ENCODE results near the gene RPP14.
"Not testable (repeated sequence)": the region's sequence is repeated elsewhere in the genome, so short reads cannot be mapped to it uniquely, and the experiment has no call there.

RPP14 gene

DNA sequence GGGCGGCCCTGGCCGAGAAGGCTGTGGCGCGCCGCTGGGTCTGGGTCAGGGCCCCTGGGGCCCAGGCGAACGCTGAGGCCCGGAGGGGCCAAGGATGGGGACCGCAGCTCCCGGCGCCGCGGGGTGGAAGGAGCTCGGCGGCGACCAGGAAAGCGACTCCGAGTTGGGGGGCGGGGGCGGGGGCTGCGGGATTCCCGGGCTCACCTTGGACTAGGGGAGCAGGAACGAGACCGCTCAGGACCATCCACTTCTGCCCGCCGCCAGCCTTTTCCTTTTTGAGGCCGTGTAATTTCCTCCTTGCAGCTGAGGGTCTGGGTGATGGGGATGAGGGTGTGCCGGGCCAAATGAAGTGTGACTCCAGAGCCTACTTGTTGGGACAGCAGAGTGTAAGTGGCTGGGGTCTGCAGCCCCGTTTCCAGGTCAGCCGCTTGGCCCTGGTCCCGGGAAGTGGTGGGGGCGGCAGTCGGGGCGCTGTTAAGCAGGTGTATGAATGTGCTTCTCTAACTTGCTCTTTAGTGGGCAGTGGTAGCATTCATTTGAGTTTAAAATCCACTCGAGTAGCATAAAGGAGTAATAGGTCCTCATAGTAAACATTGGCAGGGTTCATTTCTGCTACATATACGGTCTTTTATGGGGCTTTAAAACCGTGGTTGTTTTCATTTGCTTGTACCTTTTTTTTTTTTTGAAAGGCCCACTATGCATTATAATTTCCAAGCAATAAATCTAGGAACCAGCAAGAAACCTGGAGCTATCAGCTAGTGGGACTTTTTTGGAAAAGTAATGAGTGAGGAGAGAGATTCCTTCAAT is 27.4 kb downstream of the RPP14 start:
- DNase-seq = peak; percentile 73

DNA sequence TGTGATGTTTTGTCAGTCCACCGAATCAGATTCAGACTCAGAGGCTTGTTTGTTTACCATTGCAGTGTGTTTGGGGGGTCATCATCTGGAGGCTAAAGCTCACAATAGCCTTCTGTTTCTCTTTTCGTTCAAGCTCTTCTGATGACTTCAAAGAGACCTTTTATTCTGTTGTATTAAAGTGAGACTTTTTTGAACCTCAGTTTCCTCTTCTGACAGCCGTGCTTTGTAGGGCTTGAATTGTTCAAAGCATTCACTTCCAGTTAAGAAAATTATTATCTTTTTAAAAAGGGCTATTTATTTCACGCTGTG is 27.9 kb downstream of the RPP14 start:
- DNase-seq = no peak

DNA sequence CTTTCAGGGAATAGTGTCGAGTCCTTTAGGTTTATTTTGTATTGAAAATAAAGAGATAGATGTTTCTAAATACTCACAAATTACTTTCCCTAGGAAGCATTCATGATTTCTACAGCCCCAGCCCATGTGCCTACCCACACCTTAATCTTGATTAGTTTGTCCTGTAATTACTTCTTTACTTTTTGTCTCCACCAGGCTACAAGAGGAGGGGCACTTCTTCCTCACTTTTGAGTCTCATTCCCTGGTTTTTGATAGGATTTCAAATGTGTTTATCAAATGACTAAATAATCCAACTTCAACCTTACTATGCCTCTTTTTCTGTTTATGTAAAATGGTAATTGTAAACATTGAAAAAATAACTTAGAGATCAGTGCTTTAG is 28.4 kb downstream of the RPP14 start:
- no peak for DNase-seq

DNA sequence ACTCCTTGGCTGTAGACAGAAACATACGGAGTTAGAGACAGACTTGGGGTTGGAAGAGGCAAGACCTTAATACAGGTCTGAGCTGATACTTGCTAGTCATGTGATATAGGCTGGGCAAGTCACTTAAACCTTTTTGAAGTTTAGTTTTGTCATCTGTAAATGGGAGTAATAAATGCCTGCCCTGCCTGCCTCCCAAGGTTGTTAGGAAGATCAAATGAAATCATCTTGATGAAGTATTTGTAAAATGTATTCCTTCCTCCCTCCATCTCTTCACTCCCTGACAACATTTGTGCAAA is 29.6 kb downstream of the RPP14 start:
- DNase-seq = no peak

DNA sequence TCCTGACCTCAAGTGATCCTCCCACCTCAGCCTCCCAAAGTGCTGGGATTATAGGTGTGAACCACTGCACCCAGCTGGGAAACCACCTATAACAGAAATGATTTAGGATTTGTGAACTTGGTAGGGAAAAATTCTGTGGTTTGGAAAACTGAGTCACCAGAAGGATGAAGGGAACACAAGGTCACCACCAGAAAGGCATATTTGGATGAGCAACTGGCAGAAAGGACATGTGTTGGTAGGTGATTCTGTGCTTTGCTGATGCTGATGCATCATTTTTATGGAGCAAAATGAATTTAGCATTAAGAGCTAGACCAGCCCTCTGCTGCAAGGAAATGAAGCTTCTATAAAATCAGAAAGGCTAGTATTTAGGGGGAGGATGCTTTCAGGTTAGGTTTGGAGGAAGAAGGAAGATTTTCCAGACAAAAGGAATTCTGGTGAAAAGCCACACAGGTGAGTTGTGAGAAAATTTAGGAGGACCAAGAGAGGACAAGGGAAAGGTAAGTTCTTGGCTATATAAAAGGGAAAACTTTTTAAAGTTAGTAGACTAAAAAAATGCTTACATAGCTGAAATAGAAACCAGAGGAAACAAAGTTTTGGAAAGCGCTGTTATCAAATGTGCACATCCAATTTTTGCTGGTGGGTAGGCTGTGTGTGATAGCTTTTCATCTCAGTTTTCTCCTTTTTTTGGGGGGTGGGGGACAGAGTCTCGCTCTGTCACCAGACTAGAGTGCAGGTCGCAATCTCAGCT is 30.3 kb downstream of the RPP14 start:
- DNase-seq = no peak

DNA sequence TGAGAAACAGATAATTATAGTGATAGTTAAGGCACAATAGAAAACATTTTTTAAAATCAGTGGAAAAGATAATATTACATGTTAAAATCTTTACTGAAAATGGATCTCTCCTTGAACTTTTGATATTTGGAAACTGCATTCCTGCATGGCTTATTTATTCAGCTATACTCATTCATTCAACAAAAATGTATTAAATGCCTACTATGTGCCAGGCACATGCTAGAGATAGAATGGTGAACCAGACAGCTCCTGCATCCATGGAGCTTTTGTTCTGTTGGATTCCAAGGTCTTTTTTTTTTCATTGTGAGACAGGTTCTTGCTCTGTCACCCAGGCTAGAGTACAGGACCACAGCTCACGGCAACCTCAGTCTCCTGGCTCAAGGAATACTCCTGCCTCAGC is 31.1 kb downstream of the RPP14 start:
- no peak for DNase-seq

DNA sequence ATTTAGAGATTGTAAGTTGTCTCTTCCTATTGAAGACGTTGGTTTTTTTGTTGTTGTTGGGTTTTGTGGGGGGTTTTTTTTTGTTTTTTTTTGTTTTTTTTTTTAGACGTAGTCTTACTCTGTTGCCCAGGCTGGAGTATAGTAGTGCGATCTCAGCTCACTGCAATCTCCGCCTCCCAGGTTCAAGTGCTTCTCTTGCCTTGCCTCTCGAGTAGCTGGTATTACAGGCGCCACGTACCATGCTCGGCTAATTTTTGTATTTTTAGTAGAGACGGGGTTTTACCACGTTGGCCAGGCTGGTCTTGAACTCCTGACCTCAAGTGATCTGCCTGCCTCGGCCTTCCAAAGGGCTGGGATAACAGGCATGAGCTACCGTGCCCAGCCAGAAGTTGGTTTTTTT is 33.1 kb downstream of the RPP14 start:
- DNase-seq = not testable (repeated sequence)

DNA sequence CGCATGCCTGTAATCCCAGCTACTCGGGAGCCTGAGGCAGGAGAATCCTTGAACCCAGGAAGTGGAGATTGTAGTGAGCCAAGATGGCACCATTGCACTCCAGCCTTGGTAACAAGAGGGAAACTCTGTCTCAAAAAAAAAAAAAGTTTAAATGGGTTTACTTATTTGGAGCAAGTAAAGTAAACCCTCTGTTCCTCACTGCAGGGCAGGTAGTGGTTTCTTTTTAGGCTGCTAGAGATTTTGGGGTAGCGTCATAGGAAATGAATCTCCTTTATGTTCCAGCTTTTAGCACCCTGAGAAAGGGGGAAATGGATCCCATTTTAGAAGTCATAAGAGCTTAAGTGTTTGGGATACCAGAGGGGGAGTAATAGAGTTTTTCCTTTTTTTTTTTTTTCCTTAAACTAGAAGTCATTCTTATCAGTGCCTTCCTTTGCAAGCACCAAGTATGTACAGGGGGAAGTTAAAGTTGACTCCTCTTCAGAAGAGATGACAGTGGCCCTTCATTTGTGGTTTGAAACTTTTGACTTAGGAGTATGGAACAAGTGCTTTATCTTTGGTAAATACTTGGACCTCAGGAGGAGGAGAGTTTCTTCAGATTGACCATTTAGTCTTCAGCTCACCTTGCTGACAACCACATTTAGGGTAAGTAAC is 34.7 kb downstream of the RPP14 start:
- no peak for DNase-seq

DNA sequence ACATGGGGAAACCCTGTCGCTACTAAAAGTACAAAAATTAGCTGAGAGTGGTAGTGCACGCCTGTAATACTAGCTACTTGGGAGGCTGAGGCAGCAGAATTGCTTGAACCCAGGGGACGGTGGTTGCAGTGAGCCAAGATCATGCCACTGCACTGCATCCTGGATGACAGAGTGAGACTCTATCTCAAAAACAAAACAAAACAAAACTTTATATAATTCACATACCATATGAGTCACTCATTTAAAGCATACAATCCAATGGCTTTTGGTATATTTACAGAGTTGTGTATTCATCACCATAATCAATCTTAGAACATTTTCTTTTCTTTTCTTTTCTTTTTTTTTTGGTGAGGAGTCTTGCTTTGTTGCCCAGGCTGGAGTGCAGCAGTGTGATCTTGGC is 35.3 kb downstream of the RPP14 start:
- no peak for DNase-seq

DNA sequence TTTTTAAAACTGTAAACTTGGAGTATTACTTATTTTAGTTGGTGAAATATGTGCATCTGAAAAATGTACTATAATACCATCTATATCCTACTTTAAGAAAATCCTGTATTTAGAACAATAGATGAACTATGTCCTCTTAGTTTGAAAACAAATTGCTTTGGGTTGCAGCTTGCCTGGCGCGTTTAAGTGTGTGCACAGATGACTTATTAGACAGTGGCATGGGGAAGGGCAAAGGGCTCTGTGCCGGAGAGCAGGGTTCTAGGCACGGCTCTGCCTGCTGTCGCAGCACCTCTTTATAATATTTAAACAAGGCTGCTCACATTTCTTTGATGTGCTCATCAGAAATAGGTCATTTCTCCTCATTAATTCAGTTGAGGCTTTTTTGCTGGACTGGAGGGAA is 36.6 kb downstream of the RPP14 start:
- DNase-seq = no peak

DNA sequence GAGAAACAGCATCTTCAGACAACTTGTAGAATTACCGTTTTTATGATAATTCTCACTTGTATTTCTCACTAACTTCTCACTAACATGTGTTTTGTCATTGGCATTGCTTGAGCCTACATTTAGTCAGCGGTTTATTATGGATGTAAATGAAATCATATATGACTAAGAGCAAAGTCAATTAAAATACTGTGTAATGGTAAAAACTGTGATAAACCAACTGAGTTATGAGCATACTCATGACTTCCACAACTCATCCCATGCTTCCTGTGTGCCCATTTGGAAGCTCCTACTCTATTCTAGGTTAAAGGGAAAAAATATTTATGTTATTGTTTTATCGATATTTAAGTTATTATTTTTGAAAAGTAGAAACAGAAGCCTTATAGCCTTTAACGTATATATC is 39.4 kb downstream of the RPP14 start:
- DNase-seq = no peak

DNA sequence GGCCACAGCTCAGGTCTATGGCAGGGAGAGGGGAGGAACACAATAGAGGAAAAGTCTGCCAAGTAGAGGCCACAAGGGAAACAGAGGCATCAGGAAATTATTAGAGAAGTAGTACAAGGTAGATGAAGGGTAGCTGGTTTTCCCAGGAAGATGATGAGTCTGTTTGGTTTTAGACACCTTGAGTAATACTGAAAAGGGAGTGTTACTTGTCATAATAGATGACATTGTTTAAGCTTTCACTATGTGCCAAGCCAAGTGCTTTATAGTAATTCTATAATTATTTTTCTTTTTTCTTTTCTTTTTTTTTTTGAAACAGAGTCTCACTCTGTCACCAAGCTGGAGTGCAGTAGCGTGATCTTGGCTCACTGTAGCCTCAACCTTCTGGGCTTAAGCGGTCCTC is 40.3 kb downstream of the RPP14 start:
- no peak for DNase-seq

DNA sequence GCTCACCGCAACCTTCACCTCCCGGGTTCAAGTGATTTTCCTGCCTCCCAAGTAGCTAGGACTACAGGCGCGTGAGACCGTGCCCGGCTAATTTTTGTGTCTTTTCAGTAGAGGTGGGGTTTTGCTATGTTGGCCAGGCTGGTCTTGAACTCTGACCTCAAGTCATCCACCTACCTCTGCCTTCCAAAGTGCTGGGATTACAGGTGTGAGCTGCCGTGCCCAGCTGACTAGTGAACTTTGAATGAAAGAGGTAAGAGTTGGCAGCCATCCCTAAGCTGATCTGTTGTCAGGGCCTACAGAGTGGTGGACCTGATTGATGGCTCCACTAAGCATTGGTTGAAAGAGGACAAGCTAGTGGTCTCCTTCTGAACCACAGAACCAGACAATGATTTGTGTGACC is 41.9 kb downstream of the RPP14 start:
- no peak for DNase-seq

DNA sequence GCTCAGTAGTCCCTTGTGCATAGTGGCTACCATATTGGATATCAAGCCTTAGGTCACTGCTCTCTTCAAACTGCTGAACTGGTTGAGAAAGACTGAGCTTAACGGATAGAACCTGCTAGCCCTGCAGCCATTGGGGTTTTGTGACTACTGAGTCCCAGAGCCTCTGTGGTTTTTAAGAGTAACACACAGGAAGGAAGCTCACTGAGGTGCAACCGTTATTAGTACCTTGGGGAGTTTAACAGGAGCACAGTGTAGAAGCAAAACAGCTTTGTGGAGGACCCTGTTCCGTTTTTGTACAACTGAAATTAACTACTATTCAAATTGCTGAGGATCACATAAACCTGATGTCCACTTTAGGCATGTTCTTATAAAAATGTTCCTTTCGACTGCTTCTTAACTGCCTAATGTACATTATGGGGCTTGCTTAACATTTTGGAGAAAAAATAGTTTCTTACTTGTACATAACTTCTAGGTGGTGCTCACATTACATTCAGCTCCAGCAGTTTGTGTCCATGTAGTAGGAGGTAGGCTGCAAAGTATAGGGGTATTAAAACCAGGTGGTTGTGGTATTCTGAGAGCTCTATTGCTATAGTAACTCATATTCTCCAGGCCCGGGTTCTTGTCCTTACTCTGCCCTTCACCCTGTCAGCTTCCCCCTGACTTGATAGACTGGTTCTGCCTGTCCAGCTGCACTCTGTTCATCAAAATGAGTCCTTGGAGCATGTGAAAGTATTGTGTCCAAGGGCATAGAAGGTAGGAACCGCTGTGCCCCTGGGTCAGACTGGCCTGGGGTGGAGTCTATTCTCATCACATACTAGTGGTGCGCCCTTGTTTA is 44.0 kb downstream of the RPP14 start:
- DNase-seq = no peak

DNA sequence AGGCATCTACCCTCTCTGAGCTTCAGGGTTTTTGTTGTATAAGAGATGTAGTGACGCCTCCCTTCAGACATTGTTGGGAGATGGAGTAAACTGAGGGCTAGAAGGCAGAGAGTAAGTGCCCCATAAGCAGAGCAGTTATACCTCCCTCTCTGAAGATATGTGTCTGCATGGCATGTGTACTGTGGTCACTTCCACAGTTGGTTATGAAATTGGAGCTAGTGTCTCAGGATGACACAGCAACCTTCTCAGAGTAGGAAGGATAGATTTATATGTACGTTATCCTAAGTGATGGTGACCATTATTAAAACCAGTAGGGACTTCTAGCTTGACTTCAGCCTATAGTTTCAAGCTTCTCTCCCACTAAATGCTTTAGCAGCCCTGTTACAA is 44.6 kb downstream of the RPP14 start:
- DNase-seq = no peak

DNA sequence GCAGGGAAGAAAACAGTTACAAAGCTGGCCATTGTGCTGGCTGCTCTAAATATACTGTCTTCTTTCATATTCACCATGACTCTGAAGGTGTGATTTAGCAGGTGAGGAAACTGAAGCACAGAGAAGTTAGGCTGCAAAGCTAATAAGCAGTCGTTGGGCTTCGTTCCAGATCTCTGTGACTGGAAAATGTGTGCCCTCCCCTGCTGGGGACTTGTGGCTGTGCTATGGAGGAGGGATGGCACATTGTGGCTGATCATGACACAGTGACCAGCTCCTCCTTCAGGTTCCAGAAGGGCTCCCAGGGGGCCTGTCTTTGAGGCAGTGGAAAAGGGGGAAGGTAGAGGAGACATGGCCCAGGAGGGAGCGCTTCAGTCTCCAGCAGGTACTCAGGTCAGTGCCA is 45.9 kb downstream of the RPP14 start:
- DNase-seq = no peak

DNA sequence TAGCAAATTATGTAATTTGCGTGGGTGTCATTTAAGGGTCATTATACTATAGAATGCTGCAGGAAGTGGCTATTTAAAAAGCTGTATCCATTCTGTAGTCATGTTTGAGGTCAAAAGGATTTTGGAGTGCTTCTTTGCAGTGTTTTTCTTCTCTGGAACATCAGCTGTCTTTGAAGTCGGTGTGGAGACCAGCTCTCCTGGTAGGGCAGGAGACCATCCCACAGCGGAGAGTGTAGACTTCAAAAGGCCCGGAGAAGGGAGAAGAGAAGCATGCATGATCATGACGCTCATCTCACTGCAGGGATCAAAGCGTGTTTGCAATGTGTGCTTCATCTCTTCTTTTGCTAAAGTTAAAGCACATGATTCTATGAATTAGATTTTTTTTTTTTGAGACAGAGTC is 46.6 kb downstream of the RPP14 start:
- DNase-seq = no peak

DNA sequence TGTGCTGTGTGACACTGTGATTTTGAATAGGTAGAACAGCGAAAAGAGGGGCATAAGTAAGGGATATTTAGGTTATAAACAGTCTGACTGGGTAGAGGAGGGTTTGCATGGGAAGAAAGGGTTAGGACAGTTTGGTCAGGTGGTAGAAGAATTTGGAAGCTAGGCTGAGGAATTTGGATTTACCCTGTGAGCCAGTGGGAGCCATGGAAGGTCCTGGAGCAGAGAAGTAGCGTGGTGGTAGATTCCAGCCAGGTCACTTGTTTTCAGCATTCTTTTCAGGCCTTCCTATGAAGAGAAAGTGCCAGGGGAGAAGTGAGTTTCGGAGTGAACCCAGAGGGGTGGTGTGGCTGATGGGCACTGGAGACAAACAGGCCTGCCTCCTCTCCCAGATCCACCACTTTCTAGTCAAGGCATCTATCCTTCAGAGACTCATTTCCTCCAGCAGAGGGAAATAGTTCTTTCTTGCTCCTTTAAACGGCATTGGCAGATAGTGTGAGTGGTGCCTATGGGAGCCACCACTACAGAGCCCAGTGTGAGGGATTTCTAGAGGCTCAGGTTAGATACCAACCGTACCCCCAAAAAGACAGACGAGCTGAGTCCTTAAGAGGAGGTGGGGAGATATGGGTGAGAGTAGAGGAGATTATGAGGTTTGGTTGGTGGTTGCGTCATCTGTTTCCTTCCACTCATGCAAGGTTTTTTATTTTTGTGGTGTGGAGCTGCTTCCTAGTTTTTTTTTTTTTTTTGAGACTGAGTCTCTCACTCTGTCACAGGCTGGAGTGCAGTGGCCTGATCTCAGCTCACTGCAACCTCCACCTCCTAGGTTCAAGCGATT is 47.9 kb downstream of the RPP14 start:
- no peak for DNase-seq

DNA sequence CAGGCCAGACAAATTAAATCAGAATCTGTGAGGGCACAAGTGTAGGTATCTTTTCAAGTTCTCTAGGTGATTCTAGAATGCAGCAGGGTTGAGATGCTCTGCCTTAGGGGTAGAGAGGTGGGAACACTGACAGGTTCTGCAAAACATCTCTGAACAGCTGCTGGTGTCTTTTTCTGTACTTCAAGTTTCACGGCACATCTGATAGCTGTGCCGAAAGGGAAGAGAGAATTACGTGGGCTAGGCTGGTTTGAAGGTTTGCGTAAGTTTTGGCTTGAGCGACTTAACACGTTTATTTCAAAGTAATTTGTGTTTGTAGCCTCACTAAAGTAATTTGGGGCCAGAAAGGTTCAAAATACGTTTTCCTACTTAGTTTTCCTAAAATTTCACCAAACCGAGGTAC is 49.1 kb downstream of the RPP14 start:
- no peak for DNase-seq

DNA sequence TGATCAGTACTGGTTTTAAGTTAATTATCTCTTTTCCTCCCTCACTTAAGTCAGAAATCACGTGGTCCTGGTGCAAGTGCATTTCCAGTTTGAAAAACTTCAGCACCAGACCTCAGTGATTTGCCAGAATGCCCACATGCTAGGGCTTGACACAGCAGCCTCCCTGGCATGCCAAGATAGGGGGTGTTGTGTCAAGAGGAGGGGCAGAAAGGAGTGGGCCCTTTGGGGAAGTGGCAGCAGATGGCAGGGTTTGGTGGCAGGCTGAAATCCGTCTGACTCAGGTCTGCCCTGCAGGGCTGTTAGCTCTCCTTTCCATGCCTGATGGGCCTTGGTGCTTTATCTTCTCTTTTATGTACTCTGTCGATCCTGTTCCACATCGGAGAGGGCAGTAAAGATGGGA is 50.0 kb downstream of the RPP14 start:
- DNase-seq = no peak

DNA sequence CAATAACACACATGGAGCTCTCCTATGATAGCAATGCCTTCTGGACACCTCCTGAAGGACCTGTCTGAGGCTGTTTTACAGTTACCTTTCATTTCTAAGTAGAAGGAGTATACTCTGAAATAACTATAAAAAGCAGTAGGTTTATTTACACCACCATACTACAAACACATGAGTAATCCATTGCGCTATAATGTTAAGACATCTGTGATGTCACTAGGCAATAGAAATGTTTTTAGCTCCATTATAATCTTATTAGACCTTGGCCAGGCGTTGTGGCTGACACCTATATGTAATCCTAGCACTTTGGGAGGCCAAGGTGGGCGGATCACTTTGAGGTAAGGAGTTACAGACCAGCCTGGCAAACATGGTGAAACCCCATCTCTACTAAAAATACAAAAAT is 51.4 kb downstream of the RPP14 start:
- DNase-seq = no peak

DNA sequence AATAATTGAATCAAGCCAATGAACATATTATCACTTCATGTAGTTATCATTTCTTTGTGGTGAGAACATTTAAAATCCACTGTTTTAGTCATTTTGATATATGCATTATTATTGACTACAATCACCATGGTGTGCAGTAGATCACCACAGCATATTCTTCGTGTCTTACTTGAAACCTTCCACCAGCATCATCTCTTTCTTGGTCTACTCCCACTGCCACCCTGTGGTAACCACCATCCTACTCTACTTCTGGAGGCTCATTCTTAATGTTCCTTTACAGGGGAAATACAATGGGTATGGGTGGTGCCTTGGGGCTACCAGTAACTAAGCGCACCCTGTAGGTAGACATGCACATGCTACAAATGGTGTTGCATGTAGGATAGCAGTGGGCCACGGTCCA is 52.0 kb downstream of the RPP14 start:
- DNase-seq = no peak

DNA sequence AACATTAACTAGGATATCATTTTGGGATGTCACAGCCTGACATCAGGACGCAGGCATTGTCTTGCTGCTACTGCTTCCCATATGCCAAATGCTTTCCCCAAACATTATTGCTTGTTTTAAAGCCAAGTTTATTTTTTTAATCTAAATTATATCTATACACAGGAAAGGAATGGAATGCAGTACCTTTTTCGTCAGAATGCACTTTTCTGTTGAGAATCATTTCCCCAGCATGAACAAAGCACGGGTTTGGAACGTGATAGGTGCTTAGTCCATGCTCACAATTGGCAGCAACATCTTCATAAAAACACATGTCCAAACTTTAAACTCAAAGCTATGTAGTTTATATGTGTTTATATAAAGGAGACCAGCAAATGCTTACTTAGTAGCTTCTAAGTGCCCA is 52.8 kb downstream of the RPP14 start:
- no peak for DNase-seq

Measured in activated CD8-positive, alpha-beta memory T cell treated with anti-CD3 and anti-CD28 coated beads for 24 hours (primary cell).